Non-pigmented ciliary epithelial cell (primary cell): ENCODE results near the gene TNNI3K.
A peak's percentile ranks its signal among the peaks of the same experiment; 100 is the strongest.

Experiments
- DNase-seq: peaks from one replicate; pipeline ENCODE4 v3.0.0-alpha.2; 2010; ENCODE audit warnings: low read depth

TNNI3K gene

GRCh38 chr1:74286414-74286813, 51.2 kb downstream of the TNNI3K start:
- DNase-seq: no peak

- no peak for DNase-seq
Observed at GRCh38 chr1:74314438-74314837, 79.3 kb downstream of the TNNI3K start.

DNA sequence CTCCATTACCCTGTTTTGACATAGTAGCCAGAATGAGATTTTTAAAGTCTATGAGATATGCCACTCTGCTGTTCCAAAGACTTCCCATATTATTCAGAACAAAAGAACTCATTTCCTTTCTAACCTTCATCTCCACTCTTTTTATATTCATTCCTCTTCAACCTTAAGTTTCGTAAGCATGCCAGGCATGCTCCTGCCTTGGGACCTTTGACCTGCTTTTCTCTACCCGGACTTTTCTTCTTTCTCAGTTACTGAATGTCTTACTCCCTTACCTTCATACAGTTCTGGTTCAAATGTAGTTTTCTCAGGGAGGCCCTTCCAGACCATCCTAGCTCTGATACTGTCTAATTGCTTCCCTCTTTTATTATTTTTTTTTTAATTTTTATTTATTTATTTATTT, 81.1 kb downstream of the TNNI3K start:
- no peak for DNase-seq

- no peak for DNase-seq
Observed at GRCh38 chr1:74317663-74318062, 82.5 kb downstream of the TNNI3K start.

DNA sequence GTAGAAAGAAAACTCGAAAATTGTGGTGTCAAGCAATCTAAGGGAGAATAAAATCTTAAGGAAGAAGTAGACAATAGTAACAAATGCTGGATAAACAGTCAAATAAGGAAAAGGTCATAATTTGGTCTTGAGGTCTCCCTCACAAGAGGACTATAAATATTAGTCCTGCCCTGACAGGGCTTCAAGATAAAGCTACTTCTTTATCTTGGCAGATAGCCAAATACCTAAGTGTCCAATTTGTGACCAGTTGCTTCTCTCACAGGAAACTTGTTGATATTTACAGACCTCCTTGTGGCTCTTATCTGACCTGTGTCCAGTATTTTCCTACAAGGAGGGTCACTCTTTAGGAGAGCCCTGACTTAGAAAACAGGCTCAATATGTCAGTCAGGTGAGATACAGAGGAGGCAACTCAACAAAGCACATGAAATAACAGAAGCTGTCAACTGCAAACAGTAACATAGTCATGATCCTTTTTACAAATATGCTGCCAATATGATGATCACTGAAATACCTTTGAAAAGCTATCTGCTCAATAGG, 88.8 kb downstream of the TNNI3K start:
- no peak for DNase-seq

- DNase-seq: no peak
Observed at GRCh38 chr1:74324684-74325448, 89.7 kb downstream of the TNNI3K start.

GRCh38 chr1:74328851-74329250, 93.7 kb downstream of the TNNI3K start:
- DNase-seq: no peak

GRCh38 chr1:74333244-74333643, 98.1 kb downstream of the TNNI3K start:
- DNase-seq: no peak

DNA sequence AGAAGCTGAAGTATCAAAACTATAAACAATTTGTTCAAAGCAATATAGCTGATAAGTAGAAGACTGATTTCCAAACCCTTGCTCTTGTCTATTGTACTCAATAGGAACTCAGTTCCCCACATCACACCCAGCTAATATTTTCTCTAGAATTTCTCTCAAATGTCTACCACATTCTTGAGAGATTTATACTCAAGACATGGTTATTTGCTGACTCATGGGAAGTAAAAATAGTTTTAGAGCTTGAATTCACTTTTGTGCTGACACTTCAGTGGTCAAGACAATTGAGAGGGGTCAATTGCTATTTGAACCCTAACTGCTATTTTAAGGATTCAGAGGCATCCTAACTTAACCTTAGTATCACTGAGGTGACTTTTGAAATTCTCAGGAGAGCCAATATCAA, 99.0 kb downstream of the TNNI3K start:
- DNase-seq: peak; percentile 9

GRCh38 chr1:74340656-74341055, 105.5 kb downstream of the TNNI3K start:
- no peak for DNase-seq

DNA sequence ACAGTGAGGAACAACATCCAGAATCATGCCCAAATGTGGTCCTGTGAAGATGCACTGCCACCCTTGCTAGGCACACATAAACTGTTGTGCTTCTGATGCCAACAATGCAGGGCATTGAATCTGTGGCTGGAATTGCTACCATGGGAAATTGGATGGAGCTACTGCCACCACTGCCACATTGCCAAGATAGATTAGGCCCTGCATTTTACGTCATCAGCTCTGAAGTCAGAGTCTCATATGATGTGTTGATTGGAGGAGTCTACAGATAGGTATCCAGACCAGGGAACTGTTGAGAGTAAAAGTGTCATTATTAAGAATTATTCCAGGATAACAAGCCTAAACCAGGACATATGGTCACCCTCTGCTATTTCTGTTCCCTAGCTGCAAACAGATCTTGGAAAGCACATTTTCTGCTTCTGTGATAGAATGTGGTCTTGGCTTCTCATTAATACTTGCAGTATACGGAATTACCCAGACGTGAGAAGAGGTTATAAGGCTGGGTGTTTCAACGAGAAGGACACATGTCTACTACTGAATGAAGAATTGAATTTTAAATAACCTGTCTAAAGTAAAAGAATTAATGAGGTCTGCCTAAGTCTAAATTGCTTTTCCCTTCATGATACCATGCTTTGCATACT, 106.6 kb downstream of the TNNI3K start:
- no peak for DNase-seq

DNA sequence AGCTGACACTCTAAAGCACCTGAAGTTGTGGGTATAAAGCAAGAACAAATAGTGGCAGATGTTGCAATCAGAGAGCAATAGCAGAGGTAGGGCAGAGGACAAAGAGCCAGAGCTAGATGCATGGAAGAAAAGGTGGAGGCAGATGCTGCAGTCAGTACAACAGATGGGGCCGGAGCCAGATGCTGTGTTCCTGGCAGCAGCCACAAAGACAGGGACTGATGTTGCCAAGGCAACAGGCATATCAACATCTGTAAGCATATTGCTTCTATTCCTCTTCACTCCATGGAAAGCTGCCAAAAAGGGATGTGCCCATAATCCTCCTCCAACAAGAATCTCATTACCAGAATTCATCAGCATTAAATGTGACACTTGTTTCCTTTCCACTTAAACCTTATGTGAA, 108.0 kb downstream of the TNNI3K start:
- no peak for DNase-seq

DNA sequence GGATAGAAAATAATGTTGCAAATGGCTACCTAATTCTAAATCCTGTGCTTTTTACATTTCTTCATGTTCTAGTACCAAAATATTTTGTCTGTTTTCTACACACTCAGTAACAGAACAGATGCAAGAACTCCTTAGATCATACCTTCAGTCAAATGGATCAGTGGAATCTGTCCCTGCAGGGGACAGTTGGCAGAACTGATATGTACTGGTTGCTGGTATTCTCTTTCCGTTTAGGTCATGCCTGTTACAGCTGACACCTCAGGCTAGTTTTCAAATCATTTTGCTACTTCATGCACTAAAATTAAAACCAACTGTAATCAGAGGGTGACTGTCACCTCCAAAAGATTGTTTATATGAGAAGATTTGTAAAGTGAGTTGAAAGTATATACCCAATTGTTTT, 109.2 kb downstream of the TNNI3K start:
- no peak for DNase-seq

GRCh38 chr1:74356493-74356892, 121.3 kb downstream of the TNNI3K start:
- DNase-seq: peak; percentile 19

GRCh38 chr1:74357150-74357549, 122.0 kb downstream of the TNNI3K start:
- DNase-seq: no peak

DNA sequence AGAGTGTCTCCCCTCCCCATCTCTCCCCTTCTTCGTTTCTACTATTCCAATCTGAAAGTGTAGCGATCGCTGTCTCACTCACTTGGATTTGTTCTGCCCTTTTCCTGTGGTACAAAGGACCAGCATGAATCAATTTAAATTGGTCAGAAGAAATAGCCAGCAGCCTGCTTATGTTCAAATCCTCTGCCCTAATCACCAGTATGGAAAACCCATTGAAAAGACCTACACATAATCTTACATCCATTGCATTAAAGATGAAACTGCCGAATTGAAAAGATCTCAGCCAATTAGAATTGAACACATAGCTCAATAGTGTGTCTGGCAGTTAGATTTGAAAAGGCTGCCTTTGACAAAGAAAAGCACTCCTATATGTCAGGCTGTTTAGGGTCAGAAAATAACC, 122.6 kb downstream of the TNNI3K start:
- DNase-seq: no peak

DNA sequence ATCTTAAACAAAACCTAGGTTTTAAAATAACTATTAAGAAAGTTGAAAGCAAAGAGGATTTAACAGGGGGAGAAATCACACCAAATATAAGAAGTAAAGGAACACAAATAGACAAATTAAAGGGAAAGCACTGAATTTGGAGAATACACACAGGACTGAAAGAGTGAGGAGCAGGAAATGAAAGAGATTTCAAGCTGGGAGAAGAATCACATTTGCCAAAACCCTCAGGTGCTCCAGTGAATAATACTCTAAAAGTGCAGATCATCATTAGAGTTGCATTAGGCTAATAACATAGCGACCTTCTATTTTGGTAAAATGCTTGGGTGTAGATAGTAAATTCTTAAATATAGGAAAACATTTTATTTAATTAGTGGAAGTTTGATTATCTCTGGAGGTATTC, 127.5 kb downstream of the TNNI3K start:
- DNase-seq: no peak

DNA sequence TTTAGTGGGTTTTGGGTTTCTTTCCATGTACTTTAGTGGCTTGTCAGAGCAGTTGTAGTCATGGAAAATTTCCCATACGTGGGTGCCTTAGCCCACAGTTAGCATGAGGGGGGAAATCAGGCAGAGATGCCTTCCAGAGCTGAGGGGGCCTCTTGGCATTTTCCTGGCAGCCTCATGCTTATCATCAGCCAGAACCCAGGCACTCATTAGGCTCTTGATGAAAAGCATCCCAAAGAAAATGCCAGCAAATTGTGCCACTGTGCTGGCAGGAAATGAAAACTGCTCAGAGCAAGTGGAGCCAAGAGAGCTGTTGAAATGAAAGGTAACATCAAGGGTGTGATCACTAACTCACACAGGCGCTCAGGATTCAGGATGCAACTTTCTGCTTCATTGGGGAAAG, 128.0 kb downstream of the TNNI3K start:
- no peak for DNase-seq

DNA sequence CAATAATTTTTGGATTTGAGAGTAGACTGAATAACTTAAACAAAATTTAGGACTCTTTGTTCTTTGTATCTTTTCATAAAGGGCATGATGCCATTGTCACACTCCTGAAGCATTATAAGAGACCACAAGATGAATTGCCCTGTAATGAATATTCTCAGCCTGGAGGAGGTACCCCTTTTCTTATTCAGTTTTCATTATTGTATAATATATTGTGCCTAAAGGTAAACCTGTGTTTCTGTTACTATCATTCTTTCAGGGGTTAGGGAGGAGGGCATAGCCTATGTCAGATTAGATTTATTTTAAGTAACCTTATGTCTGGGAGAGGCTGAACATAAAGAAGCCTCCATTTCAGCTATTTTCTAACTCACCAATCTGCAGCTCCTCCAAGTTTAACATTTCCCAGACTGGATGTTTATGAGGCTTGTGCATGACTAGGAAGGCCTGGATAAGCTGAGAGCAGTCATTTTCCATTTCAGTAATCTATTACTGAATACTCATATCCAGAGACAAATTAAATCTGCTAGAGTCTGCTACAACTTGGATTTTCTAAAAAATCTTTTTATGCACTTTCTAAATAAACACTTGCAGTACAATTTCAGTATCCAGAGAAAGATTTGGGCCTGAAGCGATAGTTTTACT, 132.1 kb downstream of the TNNI3K start:
- DNase-seq: no peak

GRCh38 chr1:74368335-74368734, 133.1 kb downstream of the TNNI3K start:
- DNase-seq: no peak

DNA sequence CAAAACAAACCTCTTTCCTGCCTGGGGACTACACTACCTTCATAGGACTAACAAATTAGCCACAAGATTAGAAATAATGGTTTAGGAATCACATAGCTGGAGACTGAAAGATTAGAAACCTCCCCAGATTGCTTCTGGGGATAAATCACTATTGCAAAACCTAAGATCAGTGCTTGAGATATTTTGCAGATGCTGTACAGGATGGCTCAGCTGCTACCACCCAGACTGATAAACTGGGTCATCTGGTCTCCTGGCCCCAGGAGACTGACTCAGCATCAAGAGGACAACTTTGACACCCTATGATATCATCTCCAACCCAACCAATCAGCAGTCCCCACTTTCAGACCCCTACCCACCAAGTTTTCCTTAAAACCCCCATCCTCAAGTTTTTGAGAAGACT, 140.2 kb downstream of the TNNI3K start:
- no peak for DNase-seq

GRCh38 chr1:74380252-74380651, 145.1 kb downstream of the TNNI3K start:
- no peak for DNase-seq

DNA sequence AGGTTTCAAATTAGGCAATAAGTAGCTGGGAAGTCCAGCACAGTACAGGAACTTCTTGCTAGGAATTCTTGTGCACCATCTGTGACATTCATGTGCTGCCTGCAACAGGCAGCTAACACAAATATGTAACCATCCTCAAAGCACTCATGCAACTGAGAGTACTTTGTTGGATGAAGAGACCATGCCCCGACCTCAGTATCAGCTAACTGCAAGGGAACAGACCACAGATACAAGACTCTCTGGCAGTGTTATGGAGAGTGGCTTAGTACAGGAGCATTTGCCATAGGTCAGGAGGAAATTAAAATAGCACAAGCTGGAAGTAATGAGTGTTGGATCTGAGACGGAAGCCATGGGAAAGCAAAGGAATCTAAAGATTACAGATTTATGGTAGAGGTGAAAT, 153.7 kb downstream of the TNNI3K start:
- no peak for DNase-seq
